Adrenal gland (tissue), 12 donors: ENCODE results near the gene QKI. TPM values are rescaled to one million over a fixed set of nuclear protein-coding genes. Genes with fewer than 3 reads are reported as not detected.

Experiments
- DNase-seq, 7 donors: peaks; one replicate each; pipeline ENCODE4 v3.0.0-alpha.2; 2019 to 2020
- H3K27ac ChIP-seq, 5 donors: fragments of 200-600 bp; sonication (generic) in 4 of 5; 1 replicate in 3 of 5; 2 replicates in 2 of 5; pipeline versions ENCODE4 v1.5.1 to v1.8.0; 2016 to 2020; ENCODE audit warnings: mild to moderate bottlenecking in 1 of 5
- H3K27me3 ChIP-seq: fragments of 200-600 bp; 2 replicates; pipeline ENCODE4 v1.8.0; 2021
- H3K36me3 ChIP-seq, 2 donors: fragments of 200-600 bp; replicated peaks in 1 of 2; 1 replicate in 1 of 2; 2 replicates in 1 of 2; pipeline versions ENCODE4 v1.5.1 to v1.8.0; 2018 to 2022
- H3K4me1 ChIP-seq, 2 donors: fragments of 200-600 bp; replicated peaks in 1 of 2; 1 replicate in 1 of 2; 2 replicates in 1 of 2; pipeline versions ENCODE4 v1.5.1 to v1.8.0; 2018 to 2021
- H3K4me3 ChIP-seq, 4 donors: fragments of 200-600 bp; sonication (generic) in 3 of 4; one replicate each; pipeline ENCODE4 v1.5.1; 2016 to 2018
- H3K9me3 ChIP-seq, 3 donors: fragments of 200-600 bp; sonication (generic) in 1 of 3; replicated peaks in 1 of 3; 1 replicate in 2 of 3; 2 replicates in 1 of 3; pipeline versions ENCODE4 v1.5.1 to v1.8.0; 2016 to 2021
- POLR2A ChIP-seq, 2 donors: fragments of 450-650 bp; IDR thresholded peaks; one replicate each; pipeline ENCODE4 v1.6.1; 2017; ENCODE audit warnings: antibody characterized with exemption in 2 of 2, mild to moderate bottlenecking in 2 of 2, moderate library complexity in 1 of 2
- WGBS, 4 donors: extraction: QIAGEN DNeasy Blood & Tissue Kit in 2 of 4; methylation state at CpG; one replicate each; pipeline versions ENCODE4 v1.1.5 to v1.1.7; 2013 to 2017; 5-methylcytosine and 5-hydroxymethylcytosine counted together
- intact Hi-C, 2 donors: fragments of 100-400 bp; cut with DNase I; formaldehyde crosslinking; loops; one replicate each; pipeline versions ENCODE4 v1.14.1 to v1.15.0; 2022 to 2023
- polyA plus RNA-seq, 3 donors: library from polyadenylated mRNA; stranded (reverse); fragments of 200-250 nt in 2 of 3; fragments of 350-450 nt in 1 of 3; fragmentation: Illumina TruSeq in 1 of 3; extraction: RNeasy Lipid Tissue Mini Kit (QIAGEN cat#74804) in 1 of 3; gene quantifications; one replicate each; pipeline ENCODE4 v1.2.3, GENCODE V29; 2013 to 2014
- total RNA-seq, 9 donors: library from RNA; depleted of rRNA in 4 of 9; stranded (reverse); fragments of >200 nt in 4 of 9; fragments of 120-200 nt in 1 of 9; fragmentation: NEBNext Ultra II Directional in 1 of 9; extraction: Animal tissue kit (Norgen Biotek cat#: 25700) in 1 of 9; gene quantifications; one replicate each; pipeline versions ENCODE4 v1.1.0 to v1.2.4, GENCODE V29; 2013 to 2023
- TF ChIP-seq, protein P1 (sequence below), 6 experiments: fragments of 450-650 bp in 4 of 6; fragments of 200-600 bp in 2 of 6; sonication (generic) in 1 of 6; IDR thresholded peaks; 1 replicate in 5 of 6; 2 replicates in 1 of 6; pipeline versions ENCODE4 v1.5.1 to v1.8.0; 2016 to 2021; ENCODE audit warnings: antibody characterized with exemption in 6 of 6, mild to moderate bottlenecking in 2 of 6, moderate library complexity in 1 of 6
- donor health status: healthy with polysubstance abuse.
- donor health status: Bipolar disorder and iron deficiency.
- donor health status: DM: yes; HTN: yes; CAD: no.
- donor health status: DM: no; HTN: no; CAD: no.
- donor health status: DM: no; HTN: no; CAD: no.
- donor health status: DM: yes; HTN: yes; CAD: no.

QKI gene
- total and polyA plus RNA-seq, 12 donors, result 10.3 to 207 (median 130) TPM

DNA sequence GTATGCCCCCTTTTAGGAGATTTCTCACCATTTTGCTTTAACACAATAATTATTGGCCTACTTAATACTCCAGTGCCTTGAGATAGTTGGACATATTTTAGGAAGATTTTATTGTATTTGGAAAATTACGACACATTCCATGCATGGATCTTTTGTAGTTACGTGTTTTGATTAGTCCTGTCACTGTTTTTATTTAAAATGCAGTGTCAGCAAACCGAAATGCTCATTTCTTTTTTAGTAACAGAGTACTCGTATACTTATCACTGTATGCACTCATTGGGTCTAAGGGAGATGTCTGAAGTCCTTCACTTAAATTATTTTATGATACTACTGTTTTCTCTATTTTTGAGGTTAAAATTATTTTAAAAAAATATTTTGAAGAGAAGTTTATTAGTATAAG lies 153.8 kb downstream of the QKI start:
- intact Hi-C loops, result no loop called here
- DNase-seq, result no peak
- WGBS, 4 donors, result 93 to 96% (median 95%) methylated on average over 4 of the region's 4 CpGs
- Histone ChIP-seq H3K9me3 (no peaks in the 10 kb centered on the region), H3K27me3 (no peaks in the 10 kb centered on the region), H3K27ac (no peak overlapping the region), H3K4me1 (peaks cover 0 to 7% of the 10 kb centered on the region in 2 donors), H3K4me3 (no peak overlapping the region), H3K36me3 (peaks cover 0 to 25% of the 10 kb centered on the region in 2 donors)
- TF ChIP-seq, protein P1, sequence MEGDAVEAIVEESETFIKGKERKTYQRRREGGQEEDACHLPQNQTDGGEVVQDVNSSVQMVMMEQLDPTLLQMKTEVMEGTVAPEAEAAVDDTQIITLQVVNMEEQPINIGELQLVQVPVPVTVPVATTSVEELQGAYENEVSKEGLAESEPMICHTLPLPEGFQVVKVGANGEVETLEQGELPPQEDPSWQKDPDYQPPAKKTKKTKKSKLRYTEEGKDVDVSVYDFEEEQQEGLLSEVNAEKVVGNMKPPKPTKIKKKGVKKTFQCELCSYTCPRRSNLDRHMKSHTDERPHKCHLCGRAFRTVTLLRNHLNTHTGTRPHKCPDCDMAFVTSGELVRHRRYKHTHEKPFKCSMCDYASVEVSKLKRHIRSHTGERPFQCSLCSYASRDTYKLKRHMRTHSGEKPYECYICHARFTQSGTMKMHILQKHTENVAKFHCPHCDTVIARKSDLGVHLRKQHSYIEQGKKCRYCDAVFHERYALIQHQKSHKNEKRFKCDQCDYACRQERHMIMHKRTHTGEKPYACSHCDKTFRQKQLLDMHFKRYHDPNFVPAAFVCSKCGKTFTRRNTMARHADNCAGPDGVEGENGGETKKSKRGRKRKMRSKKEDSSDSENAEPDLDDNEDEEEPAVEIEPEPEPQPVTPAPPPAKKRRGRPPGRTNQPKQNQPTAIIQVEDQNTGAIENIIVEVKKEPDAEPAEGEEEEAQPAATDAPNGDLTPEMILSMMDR (IDR thresholded peaks at IDR 0.05), result no peak
- no peak for TF ChIP-seq POLR2A (IDR thresholded peaks at IDR 0.05)

DNA sequence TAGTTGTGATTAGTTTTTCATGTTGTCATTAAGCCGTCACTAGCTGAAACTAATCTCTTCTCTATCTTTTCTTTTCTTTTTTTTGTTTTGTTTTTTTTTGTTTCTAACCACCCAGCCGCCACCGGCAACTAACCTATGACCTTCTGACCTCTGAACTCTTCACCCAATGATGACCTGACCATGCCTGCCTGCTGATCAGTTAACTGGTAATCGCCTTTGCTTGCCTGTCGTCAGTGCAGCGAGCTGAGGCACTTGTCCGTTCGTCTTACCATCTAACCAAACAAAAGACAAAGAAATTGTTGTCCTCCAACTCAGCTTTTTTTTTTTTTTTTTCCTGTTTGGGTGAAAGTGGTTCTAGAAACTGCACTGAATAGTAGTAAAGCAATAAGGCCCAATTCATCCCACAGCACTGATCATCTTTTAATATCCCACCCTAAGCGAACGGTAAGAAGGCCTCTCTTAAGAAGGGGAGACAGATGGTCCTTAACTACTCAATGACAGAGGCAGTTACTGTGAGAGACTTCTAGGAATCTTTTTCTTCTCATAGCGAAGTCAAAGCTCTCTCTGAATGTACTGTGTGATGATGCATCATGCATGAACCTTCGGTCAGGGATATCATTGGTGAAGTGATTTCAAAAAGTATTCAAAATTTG lies 156.2 kb downstream of the QKI start:
- no peaks in the 10 kb centered on the region for H3K9me3 ChIP-seq
- no peak overlapping the region for H3K27ac ChIP-seq
- intact Hi-C loops, result no loop called here
- H3K36me3 ChIP-seq, result peaks cover 0 to 4% of the 10 kb centered on the region in 2 donors
- no peaks in the 10 kb centered on the region for H3K4me1 ChIP-seq
- DNase-seq, result no peak
- WGBS, 4 donors, result 87 to 88% (median 87%) methylated on average over 12 of the region's 12 CpGs
- H3K27me3 ChIP-seq, result no peaks in the 10 kb centered on the region
- no peak for TF ChIP-seq POLR2A (IDR thresholded peaks at IDR 0.05)
- TF ChIP-seq, protein P1 (IDR thresholded peaks at IDR 0.05), result no peak
- no peak overlapping the region for H3K4me3 ChIP-seq

DNA sequence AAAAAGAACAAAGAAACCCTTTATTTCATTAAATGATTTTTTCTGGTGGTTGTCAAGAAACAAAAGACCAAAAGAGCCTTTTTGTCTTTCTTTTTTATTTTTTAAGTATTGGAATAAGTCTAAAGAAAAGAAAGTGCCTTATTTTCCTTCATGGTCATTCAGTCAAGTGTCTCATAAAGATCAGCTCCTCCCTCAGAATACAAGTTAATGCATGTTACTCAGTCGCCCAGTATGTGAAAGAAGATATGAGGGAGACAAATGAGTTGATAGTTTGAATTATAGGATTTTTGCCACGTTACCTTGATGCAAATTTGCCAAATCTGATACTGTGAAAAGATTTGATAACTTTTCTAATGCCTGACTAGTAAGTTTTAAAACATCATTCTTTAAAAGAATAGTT lies 157.2 kb downstream of the QKI start:
- no peaks in the 10 kb centered on the region for H3K27me3 ChIP-seq
- H3K4me3 ChIP-seq, result no peak overlapping the region
- no peaks in the 10 kb centered on the region for H3K36me3 ChIP-seq
- no peak for DNase-seq
- TF ChIP-seq, protein P1 (IDR thresholded peaks at IDR 0.05), result no peak
- intact Hi-C loops, result no loop called here
- H3K4me1 ChIP-seq, result no peaks in the 10 kb centered on the region
- 86 to 96% (median 93%) methylated on average over 2 of the region's 2 CpGs for WGBS, 4 donors
- no peak overlapping the region for H3K27ac ChIP-seq
- no peaks in the 10 kb centered on the region for H3K9me3 ChIP-seq

DNA sequence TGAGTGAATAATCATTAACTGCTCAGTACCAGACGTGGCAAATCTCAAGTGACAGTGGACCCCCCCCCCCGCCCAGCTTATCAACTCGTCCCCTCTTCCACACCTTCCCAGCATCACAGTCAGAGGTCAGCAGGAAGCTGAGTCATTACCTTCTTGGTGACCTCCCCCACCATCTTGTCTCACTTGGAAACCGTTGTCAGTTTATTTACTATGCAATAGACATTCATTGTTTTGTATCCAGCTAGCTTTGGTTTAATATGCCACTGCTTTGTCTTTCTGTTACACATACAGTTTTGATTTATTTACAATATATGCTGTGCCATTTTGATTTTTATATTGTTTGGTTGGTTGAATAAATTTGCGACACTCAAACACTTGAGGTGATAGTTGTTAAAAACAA lies 158.1 kb downstream of the QKI start:
- H3K4me1 ChIP-seq, result no peaks in the 10 kb centered on the region
- no peak overlapping the region for H3K4me3 ChIP-seq
- TF ChIP-seq, protein P1 (IDR thresholded peaks at IDR 0.05), result no peak
- no peak for TF ChIP-seq POLR2A (IDR thresholded peaks at IDR 0.05)
- no peak for DNase-seq
- no peaks in the 10 kb centered on the region for H3K9me3 ChIP-seq
- no peaks in the 10 kb centered on the region for H3K27me3 ChIP-seq
- intact Hi-C loops, result no loop called here
- 63 to 71% (median 68%) methylated on average over 5 of the region's 5 CpGs for WGBS, 4 donors
- no peak overlapping the region for H3K27ac ChIP-seq
- H3K36me3 ChIP-seq, result no peaks in the 10 kb centered on the region
